GM10847 (cell line): ENCODE results near the gene DACT3.

ENCODE experiments used
- POLR2A ChIP-seq: IDR thresholded peaks from 2 replicates; pipeline ENCODE4 v1.6.1; 2011; ENCODE audit not compliant: insufficient read length; ENCODE audit errors: extremely low read depth

The DACT3 gene

GRCh38 chr19:46626446-46626845 lies 34.5 kb downstream of the DACT3 start:
- TF ChIP-seq POLR2A: no peak

GRCh38 chr19:46625731-46626130 lies 35.3 kb downstream of the DACT3 start:
- no peak for TF ChIP-seq POLR2A

DNA sequence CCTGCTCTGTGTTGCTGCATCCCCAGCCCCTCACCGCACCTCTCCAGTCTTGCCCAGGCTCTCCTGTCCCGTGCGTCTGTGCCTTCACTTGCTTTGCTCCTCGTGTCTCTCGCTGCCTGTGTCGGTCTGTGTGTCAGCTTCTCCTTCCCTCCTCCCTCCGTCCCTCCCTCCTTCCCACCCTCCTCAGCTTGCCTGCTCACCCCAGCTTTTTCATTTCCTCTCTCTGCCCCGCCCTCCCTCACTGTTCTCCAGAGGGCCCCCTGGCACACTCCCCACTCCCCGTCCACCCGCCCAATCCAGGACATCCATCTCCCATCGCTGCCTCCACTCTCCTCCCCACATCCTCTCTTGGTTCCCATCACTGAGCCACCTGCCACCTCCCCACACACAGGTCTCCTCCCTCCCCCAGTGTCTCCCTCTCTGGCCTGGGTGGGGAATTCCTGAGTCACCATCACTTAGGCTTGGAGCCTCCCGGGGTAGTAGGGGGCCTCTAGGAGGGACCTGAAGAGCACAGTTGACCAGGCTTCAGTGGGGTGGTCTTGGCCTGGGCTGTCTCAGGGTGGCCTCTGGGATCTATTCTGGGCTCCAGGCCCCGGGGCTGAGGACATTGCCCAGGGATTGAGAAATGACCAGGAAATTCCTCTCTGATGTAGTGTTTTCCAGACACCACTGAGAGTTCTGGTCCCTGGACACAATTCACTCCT lies 35.9 kb downstream of the DACT3 start, which contains the start of gene PTGIR:
Gene PTGIR, minus strand, starts transcription at position 132 of the 704 bp plus-strand sequence. CDS start 864 bp downstream, outside the sequence.
- TF ChIP-seq POLR2A: peak; percentile 30

DNA sequence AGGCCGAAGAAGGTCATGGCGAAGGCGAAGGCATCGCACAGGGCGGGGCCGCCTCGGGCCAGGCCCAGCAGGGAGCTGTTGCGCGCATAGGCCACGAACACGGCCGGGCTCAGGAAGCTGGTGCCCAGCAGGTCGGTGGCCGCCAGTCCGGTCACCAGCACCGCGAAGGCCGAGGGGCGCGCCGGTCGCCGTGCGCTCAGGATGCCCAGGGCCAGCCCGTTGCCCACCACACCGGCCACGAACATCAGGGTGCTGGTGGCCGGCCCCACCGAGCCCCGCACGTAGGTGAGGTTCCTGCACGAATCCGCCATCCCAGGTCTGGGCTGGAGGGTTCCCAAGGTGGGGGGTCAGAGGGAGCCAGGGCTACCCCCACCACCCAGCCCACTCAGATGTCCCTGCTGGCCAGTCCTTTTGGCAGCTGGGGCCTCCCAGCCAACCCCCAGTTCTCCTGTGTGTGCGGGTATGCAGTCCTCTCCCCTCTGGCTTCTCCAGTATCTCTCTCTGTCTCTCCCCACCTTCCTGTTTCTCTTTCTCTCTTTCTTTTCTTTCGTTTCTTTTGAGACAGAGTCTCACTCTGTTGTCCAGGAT lies 37.0 kb downstream of the DACT3 start:
- no peak for TF ChIP-seq POLR2A

- TF ChIP-seq POLR2A: no peak
These were observed 38.9 kb downstream of the DACT3 start for GRCh38 chr19:46622118-46622446.

GRCh38 chr19:46621191-46622117 lies 39.5 kb downstream of the DACT3 start:
- no peak for TF ChIP-seq POLR2A

GRCh38 chr19:46620716-46621115 lies 40.3 kb downstream of the DACT3 start:
- no peak for TF ChIP-seq POLR2A

DNA sequence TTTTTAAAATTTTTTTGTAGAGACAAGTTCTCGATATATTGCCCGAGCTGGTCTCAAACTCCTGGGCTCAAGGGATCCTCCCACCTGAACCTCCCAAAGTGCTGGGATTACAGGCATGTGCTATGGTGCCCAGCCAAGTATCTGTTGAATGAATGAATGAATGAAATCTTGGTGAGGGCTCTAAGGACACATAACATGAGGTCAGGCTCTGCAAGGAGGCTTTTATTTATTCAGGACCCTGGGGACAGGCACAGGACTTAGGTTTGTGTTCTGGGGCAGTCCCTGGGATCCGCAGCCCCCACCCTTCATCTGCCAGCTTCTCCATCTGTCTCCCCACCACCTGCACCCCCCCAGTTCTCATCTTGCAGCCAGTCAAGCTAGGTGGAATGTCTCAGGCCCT lies 40.7 kb downstream of the DACT3 start:
- TF ChIP-seq POLR2A: no peak

DNA sequence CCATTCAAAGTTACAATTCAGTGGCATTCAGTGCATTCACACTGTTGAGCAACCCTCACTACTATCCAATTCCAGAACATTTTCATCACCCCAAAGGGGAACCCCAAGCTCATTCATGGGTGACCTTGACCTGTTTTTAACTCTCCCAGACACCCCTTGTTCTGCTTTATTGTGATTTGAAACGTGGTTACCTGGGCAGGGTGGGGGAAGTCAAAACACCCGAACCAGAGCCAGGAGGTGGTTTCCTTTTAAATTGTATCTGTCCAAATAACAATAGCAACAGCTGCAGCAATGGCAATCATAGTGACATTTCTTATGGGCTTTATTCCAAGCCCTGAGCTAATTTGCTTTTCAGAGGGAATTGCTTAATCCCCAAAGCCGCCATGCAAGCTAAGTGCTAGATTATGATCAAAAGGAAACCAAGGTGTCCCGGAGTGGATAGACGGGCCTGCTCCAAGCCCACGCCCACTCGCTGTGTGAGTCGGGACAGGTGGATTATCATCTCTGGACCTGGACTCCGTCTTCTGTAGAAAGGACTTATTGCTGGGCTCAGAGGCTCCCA lies 42.2 kb downstream of the DACT3 start:
- TF ChIP-seq POLR2A: no peak

GRCh38 chr19:46617601-46618000 lies 43.4 kb downstream of the DACT3 start:
- TF ChIP-seq POLR2A: no peak

GRCh38 chr19:46616631-46617322 lies 44.2 kb downstream of the DACT3 start:
- TF ChIP-seq POLR2A: no peak

GRCh38 chr19:46615966-46616365 lies 45.0 kb downstream of the DACT3 start:
- TF ChIP-seq POLR2A: no peak

GRCh38 chr19:46614114-46614722 lies 46.8 kb downstream of the DACT3 start:
- no peak for TF ChIP-seq POLR2A

GRCh38 chr19:46613525-46613924 lies 47.5 kb downstream of the DACT3 start:
- no peak for TF ChIP-seq POLR2A

DNA sequence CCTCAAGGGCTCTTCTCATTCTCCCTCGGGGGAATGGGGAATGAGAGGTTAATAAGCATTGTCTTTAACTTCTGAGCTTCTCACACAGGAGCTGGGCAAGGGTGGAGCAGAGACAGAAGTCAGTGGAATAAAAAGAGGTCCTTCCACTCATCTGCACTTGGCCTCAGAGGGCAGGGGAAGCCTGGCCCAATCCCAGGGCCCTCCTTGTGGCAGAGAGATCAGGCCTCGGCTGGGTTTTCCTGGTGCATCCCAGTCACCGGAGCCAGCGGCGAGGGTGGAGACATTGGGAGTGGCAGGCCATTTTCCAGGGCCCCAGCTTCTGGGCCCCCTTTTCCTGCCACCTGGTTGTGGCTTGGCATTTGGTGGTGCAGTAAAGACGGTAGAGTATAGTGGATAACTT lies 49.2 kb downstream of the DACT3 start:
- no peak for TF ChIP-seq POLR2A
